IPS-18c (cell line): Measurements from ENCODE around the gene WWOX.

ENCODE experiments used
- H3K4me3 ChIP-seq: 2 replicates; pipeline ENCODE4 v1.7.0; 2013; ENCODE audit warnings: low read depth, mild to moderate bottlenecking, low read length, moderate library complexity; ENCODE audit not compliant: insufficient read depth
- H3K9me3 ChIP-seq: one replicate; pipeline ENCODE4 v1.6.1; 2013; ENCODE audit warnings: mild to moderate bottlenecking, low read length, moderate library complexity; ENCODE audit not compliant: control insufficient read depth, insufficient read depth

WWOX gene

DNA sequence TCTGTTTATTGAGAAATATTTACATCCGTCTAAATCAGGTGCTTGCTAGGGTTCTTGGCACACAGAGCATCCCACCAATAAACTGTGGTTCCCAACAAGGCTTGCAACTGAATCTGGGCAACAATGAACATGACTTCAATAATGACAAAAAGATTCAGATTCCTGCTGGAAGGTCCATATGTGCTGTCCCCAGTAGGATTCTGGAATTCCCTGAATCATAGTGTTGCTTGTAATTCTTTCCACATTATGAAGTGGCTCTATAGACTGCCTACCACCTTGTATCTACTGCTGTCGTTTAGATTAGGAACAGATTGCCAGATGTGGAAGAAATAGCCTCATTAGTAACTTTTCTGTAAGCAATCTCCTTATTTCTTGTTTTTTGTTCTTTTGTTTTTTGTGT is 265.9 kb downstream of the WWOX start:
- H3K4me3 ChIP-seq = no peak overlapping the region
- H3K9me3 ChIP-seq = no peaks in the 10 kb centered on the region

DNA sequence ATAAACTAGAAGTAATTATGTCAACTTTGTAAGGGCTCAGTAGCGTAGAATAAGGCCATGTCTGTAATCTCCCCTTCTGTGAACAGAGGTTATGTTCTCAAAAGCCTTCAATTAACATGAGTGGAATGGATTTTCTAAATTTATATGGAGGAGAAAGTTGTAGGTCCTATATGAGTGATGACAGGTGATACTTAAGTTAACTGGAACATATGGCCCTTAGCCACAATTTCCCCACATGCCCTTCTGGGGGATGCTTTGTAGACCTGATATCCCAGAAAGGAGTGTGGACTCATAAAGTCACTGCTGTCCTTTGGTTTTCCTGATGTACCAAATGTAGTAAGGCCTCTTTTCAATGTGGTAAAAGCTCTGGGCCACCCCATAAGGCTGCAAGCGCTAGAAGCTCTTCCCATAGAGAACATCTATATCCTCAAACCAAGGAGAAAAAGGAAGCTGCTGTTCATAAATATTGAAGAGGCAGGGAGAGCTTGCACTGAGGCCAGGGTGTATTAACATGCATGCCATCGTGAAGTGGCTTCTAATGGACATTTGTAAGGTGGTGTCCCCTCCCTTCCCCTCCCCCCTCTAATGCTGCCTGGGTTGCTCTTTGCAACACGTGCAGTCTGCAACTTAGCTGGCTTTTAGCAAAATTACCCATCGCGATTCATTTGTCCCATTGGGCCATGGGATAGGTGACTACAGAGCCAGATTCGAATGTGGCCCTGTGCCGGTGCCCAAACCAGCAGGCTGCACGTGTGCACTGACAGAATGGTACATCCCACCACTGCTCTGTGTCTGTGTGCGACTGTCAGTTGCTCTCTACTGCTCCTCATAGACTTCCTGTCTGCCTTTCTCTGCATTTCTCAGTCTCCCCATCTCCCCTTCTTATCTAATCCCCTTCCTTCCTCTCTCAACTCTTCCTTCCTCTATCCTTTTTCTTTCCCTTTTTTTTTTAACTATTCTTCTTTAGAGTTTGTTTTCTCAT is 269.0 kb downstream of the WWOX start:
- Histone ChIP-seq H3K4me3 (no peak overlapping the region), H3K9me3 (no peaks in the 10 kb centered on the region)

DNA sequence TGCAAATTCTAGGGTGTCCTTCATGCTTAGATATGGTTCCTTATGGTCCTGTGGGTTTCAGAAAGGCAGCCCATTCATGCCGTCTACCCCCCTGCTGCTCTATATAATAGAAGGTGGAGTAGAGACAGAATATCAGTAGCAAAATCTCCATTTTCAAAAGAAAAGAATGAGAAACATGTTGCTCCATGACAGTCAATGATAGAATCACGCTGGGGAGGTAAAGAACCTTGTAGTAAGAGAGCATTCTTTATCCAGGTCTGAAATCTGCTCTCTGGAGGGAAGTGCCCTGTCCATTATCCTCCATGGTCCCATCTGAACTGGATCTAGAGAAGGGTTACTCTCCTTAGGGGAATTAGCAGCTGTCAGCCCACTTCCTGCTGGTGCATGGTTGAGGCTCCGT is 272.8 kb downstream of the WWOX start:
- no peaks in the 10 kb centered on the region for H3K9me3 ChIP-seq
- no peak overlapping the region for H3K4me3 ChIP-seq

DNA sequence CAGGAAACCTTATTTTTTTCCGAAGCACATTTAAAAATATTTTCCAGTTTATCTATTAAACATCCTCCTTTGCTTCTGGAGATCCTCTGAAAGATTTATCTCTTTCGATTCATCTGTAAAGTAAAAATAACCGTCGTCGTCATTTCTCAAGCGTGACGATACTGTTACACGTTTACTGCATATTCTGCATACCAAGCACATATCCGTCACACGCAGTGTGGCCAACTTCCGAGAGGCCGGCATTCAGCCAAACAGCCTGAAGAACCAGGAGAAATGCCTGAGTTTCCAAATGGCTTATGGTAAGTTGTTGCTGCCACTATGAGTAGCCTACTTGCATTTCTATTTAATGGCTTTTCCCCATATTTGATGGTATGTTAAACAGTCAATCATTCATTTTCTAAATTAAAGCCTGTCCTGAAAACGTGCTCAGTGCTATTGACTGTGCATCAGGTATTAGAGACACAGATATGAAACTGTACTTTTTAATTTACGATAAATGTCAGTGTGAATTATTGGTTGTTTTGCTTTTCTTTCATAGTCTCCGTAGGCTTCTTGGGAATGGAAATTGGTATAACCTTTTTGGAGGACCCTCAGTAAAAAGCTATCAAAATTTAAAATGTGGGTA is 275.7 kb downstream of the WWOX start:
- H3K9me3 ChIP-seq = no peaks in the 10 kb centered on the region
- H3K4me3 ChIP-seq = no peak overlapping the region

DNA sequence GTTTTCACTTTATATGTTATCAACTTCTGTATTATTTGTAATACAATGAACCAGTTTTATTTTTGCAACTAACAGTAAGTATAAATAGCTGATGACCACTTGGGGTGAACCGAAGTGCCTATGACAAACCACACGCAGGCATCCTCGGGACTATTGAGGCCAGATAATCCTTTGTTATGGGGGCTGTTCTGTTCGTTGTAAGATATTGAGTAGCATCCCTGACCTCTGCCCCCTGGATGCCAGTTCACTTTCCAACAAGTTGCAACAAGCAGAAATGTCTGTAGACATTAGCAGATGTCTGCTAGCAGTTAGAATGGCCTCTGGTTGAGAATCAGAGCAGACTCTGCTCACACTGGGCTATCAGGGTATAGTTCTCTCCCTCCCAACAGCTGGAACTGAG is 277.0 kb downstream of the WWOX start:
- H3K9me3 ChIP-seq = no peaks in the 10 kb centered on the region

DNA sequence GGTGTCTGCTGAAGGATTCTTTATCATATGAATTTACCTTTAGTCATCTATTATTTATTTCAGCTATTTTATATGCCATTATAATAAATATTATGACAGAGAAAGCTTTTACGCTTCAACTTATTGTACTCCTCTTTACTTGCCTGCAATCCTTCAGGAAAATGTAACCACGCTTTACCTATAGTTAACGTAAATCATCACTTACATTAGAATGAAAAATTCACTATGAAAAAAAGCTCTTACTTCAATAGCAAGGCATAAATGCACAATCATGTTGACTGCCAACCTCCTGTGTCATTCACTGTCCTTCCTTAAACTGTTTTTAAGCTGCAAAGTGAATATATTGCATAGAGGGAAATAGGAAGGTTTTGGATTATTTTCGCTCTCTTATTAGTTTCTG is 277.9 kb downstream of the WWOX start:
- H3K9me3 ChIP-seq = no peaks in the 10 kb centered on the region
- no peak overlapping the region for H3K4me3 ChIP-seq

More for the DNA sequence above, 277.0 kb downstream of the WWOX start:
- H3K4me3 ChIP-seq = no peak overlapping the region

DNA sequence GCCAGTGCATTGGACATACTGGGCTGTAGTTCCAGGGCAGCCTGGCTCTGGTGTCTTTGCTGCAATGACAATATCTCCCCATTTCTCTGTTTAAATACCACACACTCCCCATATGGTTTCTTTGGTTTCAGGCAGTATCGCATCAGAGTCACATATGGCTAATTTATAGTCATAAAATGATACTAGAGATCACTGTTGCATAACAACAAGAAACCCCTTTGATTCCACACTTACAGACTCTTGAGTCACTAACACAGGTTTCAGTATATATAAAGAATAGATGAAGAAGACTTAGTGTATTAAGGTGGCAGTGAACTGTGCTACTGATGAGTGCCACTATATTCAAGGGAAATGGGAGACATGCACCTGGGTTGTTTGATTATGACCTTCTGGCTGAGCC is 281.6 kb downstream of the WWOX start:
- H3K4me3 ChIP-seq = no peak overlapping the region

DNA sequence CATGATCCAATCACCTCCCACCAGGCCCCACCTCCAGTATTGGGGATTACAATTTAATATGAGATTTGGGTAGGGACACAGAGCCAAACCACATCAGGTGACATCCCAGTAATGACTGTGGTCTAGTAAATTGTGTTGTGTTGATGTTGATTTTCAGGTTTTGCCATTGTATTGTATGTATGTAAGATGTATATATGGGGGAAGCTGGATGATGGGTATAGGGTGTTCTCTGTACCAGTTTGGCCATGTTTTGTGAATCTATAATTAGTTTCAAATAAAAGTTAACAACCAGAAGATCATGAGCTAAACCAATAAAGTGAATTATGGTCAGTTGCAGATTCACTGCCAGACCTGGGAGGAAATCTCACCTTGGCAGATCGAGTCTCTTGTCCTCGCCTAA is 283.7 kb downstream of the WWOX start:
- H3K4me3 ChIP-seq = no peak overlapping the region
- no peaks in the 10 kb centered on the region for H3K9me3 ChIP-seq

More for the DNA sequence above, 281.6 kb downstream of the WWOX start:
- no peaks in the 10 kb centered on the region for H3K9me3 ChIP-seq

DNA sequence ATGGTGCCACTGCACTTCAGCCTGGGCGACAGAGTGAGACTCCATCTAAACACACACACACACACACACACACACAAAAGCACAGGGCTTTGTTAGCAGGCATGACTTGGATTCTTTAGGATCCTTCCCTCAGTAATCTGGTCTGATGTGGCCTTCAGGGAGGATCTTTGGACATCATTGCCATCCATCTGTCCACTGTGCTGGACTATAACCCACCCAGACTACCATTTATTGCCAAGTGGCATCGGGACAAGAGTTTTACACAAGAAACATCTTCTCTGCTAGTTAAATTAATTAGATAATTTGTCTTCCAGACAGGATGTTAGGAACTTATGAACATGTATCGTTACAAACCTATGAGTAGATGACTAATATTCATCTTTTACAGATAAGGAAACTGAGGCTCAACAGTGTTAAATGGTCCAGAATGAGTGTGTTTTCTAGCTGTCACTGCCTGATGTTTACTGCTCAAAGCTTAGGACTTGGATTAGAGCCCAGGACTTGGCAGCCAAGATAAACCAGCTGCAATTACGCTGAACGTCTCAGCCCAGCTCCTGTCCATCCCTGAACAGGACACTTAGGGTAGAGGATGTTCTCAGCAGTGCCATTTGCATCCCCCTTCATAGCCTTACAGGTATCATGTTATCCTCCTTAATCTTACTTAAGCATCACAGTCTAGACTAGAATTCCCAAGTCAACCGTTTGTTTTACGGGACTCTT is 285.8 kb downstream of the WWOX start:
- H3K9me3 ChIP-seq = no peaks in the 10 kb centered on the region
- H3K4me3 ChIP-seq = no peak overlapping the region

DNA sequence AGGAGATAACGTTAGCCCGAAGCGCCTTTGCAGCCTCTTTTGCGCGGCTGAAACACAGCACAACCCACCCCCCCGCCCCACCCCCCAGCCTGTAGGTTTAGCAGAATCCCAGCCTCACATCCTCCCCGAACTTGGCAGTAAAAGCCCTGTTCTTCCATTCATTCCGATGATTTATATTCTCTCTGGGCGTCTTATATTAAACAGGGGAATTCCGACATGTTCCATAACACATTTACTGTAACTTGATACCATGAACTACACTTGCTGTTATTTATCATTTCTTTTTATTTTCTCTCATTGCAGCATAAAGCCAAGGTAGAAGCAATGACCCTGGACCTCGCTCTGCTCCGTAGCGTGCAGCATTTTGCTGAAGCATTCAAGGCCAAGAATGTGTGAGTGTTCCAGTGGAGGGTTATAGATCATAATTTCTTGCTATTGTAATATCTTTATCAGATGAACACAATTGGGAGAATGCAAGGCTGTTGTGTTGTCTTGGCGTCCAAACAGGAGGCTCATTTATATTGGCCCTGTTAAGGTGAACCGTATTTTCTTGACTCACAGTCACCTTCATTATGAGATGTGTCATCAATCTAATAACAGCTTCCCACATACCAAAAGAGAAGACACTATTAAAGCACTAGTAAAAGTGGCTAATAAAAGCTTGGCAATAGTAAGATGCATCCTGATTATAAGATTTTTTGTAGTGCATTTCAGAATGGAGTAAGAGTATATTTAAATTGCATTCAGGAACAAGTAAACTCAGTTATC is 287.3 kb downstream of the WWOX start:
- no peaks in the 10 kb centered on the region for H3K9me3 ChIP-seq
- no peak overlapping the region for H3K4me3 ChIP-seq

DNA sequence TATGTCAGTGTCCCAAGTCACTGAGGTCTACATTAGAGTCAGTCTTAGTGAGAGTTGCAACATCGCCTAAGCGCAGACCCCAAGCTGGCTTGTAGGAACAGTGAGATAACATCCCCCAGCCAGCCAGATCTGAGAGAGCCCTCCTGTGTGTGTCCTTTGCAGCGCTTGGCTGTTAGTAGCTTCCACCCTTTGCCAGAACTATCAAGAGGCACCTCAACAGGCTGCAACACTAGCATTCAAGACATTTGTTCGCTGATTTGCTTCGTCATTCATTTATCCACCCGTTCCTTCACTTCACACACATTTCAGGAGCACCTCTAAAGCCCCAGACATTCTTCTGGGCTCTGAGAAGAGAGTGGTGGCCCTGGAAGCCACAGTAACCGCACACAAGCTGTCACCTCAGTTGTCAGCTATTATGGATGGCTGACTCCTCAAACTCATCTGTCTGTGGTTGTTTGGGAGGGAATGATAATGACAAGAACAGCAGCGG is 289.6 kb downstream of the WWOX start:
- H3K4me3 ChIP-seq = no peak overlapping the region

DNA sequence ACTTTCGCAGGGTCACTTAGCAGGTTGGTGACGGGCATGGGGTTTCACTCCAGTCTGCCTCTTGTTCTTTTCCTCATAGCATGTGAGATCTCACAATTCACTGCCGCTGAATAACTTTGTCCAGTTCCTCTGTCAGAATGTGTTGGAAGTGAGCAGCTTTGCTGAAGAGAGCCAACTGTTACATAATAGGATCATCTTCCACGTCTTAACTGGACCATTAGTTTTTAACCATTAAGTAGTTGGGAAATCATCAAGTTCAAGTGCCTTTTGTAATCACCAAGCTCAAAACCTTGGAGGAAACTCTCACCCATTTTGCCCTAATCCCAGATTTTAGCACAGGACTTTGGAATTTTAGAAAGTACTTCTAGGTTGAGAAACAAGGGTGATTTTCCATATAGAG is 290.6 kb downstream of the WWOX start:
- Histone ChIP-seq H3K9me3 (peaks cover 8% of the 10 kb centered on the region), H3K4me3 (no peak overlapping the region)

More for the DNA sequence above, 289.6 kb downstream of the WWOX start:
- peaks cover 8% of the 10 kb centered on the region for H3K9me3 ChIP-seq

DNA sequence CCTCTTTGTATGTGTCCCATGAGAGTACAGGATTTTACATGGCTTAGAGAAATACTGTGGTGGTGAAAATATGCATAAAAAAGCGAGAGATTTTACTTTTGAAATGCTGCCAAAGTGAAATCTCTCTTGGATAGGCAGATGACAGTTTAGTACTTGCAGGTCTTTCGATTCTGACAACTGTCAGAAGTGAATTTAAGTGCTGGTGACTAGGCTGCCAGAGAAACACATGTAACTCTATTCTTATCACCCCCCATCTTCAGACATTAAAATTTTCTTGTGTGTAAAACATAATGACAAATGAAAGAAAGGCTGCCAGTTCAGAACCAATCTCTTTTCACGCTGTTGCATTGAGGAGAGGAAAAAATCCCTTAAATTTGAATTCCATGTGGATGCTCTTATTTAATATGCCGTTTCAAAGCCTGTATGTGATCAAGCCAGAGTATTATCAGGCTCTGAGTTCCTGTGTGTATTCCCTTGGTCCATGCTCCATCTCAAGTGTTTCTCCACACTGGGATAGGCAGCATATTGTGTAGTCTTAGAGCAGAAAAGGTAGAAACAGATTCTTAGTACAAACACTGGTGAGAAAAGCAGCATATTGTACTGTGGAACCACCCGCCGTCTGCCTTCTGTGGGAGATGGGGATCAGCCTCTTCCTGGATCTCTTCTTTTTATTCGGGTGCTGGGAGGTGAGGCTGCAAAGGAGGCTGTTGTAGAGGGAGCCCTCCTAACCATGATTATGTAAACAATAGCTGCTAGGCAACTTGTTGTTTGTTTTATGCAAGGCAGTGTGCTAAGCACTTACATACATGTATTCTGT is 291.3 kb downstream of the WWOX start:
- Histone ChIP-seq H3K4me3 (no peak overlapping the region), H3K9me3 (peaks cover 8% of the 10 kb centered on the region)

DNA sequence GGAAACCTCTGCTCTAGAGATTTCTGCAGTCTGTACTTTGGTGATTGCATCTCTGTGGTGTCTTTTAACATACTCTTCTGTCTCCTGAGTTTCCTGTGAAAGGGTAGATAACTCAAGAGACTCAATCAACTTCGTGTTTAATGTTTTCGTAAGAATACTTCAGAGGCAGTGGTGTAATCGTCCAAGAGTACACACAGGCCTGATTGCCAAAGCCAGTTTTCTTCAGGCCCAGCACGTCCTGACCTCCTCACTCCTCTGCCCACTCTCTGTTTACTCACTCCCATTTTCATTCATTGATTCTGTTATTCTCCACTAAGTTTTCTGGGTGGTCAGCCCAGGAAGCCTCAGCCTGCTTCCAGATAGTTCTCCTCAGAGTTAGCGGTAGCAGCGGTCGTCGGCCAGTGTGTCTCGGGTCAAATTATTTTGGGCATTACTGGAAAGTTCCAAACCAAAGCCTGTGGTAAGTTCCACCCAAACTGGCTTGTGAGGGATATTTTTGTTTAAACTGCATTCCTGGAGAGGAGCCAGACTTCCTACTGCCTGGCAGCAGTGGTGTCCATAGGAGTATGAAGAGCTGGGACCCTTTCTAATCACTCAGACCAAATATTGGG is 293.2 kb downstream of the WWOX start:
- H3K4me3 ChIP-seq = no peak overlapping the region
- H3K9me3 ChIP-seq = peaks cover 8% of the 10 kb centered on the region

DNA sequence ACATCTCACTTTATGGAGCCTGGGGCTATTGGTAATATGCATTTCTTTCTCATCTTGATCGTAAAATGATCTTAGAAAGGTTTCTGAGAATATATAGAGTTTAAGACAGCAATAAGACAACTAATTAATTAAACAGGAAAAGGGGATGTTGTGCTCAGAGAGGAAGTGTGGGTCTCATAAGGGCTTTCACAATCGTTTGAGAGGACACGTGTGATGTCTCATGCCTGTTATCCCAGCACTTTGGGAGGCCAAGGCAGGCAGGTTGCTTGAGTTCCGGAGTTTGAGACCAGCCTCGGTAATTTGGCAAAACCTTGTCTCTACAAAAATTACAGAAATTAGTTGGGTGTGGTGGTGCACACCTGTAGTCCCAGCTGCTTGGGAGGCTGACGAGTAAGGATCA is 295.6 kb downstream of the WWOX start:
- peaks cover 8% of the 10 kb centered on the region for H3K9me3 ChIP-seq
- no peak overlapping the region for H3K4me3 ChIP-seq

DNA sequence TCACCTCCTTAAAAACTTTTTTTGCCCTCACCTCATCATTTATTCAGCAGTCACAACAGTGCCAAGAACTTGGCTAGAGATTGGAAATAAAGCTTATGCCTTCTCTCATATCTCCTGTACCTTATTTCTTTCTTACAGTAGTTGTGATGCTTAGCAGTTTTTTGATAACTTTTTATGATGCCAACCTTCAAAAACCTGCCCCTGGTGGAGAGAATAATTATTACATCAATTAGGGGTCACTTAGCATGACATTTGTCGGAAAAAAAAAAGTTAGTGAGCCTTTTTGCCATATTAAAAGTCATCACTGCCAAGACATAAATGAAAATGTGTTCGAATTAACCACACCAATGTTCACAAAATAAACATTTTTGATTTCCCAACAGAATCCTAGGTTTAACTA is 296.6 kb downstream of the WWOX start:
- Histone ChIP-seq H3K9me3 (peaks cover 8% of the 10 kb centered on the region), H3K4me3 (no peak overlapping the region)
